Measurements from ENCODE around the gene NKX1-1. TPM values are rescaled to one million over a fixed set of nuclear protein-coding genes. Genes with fewer than 3 reads are reported as not detected.

Gene NKX1-1
- total and polyA plus RNA-seq, 12 donors, result not detected

GRCh38 chr4:1403591-1404572 is 2.4 kb downstream of the NKX1-1 start:
- H3K4me3 ChIP-seq, result peak overlapping the region in 1 of 4 donors; percentile 2
- WGBS, 4 donors, result 2 to 6% (median 5%) methylated on average over 45 to 106 of the region's 107 CpGs
- intact Hi-C loops (cut with DNase I), result no loop called here

GRCh38 chr4:1403177-1403583 is 3.1 kb downstream of the NKX1-1 start:
- intact Hi-C loops (cut with DNase I), result no loop called here
- Histone ChIP-seq H3K4me3 (peak overlapping the region in 1 of 4 donors; percentile 2), H3K36me3 (replicated peaks in 1 of 2) (no peaks in the 10 kb centered on the region), H3K4me1 (replicated peaks in 1 of 2) (no peaks in the 10 kb centered on the region), H3K27ac (no peak overlapping the region), H3K27me3 (peaks cover 76% of the 10 kb centered on the region), H3K9me3 (replicated peaks in 1 of 3) (no peaks in the 10 kb centered on the region)
- no peak for TF ChIP-seq CTCF (IDR thresholded peaks at IDR 0.05)
- TF ChIP-seq POLR2A (IDR thresholded peaks at IDR 0.05), result no peak
- WGBS, 4 donors, result 3% methylated on average over 6 to 58 of the region's 58 CpGs; no CpG with 5 or more reads in 1 of the 4 donors
- peak in 1 of 7 donors; percentile 11 for DNase-seq

More at GRCh38 chr4:1403591-1404572, 2.4 kb downstream of the NKX1-1 start:
- H3K4me1 ChIP-seq (replicated peaks in 1 of 2), result no peaks in the 10 kb centered on the region
- peaks cover 83% of the 10 kb centered on the region for H3K27me3 ChIP-seq
- no peaks in the 10 kb centered on the region for H3K9me3 ChIP-seq (replicated peaks in 1 of 3)
- H3K27ac ChIP-seq, result no peak overlapping the region
- DNase-seq, result peak in 1 of 7 donors; percentile 18
- no peak for TF ChIP-seq CTCF (IDR thresholded peaks at IDR 0.05)
- no peak for TF ChIP-seq POLR2A (IDR thresholded peaks at IDR 0.05)
- H3K36me3 ChIP-seq (replicated peaks in 1 of 2), result no peaks in the 10 kb centered on the region

GRCh38 chr4:1402516-1403091 is 3.6 kb downstream of the NKX1-1 start:
- TF ChIP-seq CTCF (IDR thresholded peaks at IDR 0.05), result no peak
- TF ChIP-seq POLR2A (IDR thresholded peaks at IDR 0.05), result no peak
- Histone ChIP-seq H3K27me3 (peaks cover 71% of the 10 kb centered on the region), H3K27ac (no peak overlapping the region), H3K4me3 (no peak overlapping the region), H3K4me1 (replicated peaks in 1 of 2) (no peaks in the 10 kb centered on the region), H3K36me3 (replicated peaks in 1 of 2) (no peaks in the 10 kb centered on the region), H3K9me3 (replicated peaks in 1 of 3) (no peaks in the 10 kb centered on the region)
- DNase-seq, result peak in 1 of 7 donors; percentile 17
- 4 to 7% (median 5%) methylated on average over 4 to 69 of the region's 69 CpGs for WGBS, 4 donors
- intact Hi-C loops (cut with DNase I), result no loop called here

- H3K27ac ChIP-seq, result no peak overlapping the region
- no peak overlapping the region for H3K4me3 ChIP-seq
- no peaks in the 10 kb centered on the region for H3K9me3 ChIP-seq (replicated peaks in 1 of 3)
- DNase-seq, result peak in 1 of 7 donors; percentile 14
- no peaks in the 10 kb centered on the region for H3K36me3 ChIP-seq (replicated peaks in 1 of 2)
- WGBS, 4 donors, result 9 to 15% (median 12%) methylated on average over 20 to 24 of the region's 24 CpGs; no CpG with 5 or more reads in 1 of the 4 donors
- no peaks in the 10 kb centered on the region for H3K4me1 ChIP-seq (replicated peaks in 1 of 2)
- H3K27me3 ChIP-seq, result peaks cover 66% of the 10 kb centered on the region
- intact Hi-C loops (cut with DNase I), result no loop called here
- TF ChIP-seq POLR2A (IDR thresholded peaks at IDR 0.05) (no peak), CTCF (IDR thresholded peaks at IDR 0.05) (no peak)
Observed at GRCh38 chr4:1402021-1402515, 4.2 kb downstream of the NKX1-1 start.
